RCC 7860 (cell line): Measurements from ENCODE around the gene PTPRN2.

ENCODE experiments used
- DNase-seq: peaks from one replicate; pipeline ENCODE4 v3.0.0-alpha.2; 2015; ENCODE audit warnings: low spot score
- FAIRE-seq: peaks from 2 replicates; lab custom pipeline; 2012; peaks lifted over from hg19 to GRCh38; lab: Jason Lieb, UNC

The PTPRN2 gene

DNA sequence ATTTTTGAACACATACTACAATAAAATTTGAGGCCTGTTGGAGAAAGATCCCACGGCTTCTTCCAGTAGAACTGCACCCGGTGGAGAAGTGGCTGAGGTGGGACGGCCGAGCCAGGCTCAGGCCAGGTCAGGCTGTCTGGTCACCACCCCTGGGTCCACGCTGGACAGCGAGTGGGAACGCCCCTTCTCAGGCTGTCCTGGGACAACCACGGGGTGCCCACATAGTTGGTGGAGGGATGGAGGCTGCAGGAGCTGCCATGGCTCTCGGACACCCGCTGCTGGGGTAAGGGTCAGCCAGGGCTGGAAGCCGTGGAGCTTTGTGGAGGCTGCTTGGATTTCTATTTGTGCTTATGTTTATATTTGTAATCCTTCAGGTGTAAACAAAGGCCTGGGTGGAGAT, 1044.3 kb downstream of the PTPRN2 start:
- no peak for DNase-seq
- no peak for FAIRE-seq

DNA sequence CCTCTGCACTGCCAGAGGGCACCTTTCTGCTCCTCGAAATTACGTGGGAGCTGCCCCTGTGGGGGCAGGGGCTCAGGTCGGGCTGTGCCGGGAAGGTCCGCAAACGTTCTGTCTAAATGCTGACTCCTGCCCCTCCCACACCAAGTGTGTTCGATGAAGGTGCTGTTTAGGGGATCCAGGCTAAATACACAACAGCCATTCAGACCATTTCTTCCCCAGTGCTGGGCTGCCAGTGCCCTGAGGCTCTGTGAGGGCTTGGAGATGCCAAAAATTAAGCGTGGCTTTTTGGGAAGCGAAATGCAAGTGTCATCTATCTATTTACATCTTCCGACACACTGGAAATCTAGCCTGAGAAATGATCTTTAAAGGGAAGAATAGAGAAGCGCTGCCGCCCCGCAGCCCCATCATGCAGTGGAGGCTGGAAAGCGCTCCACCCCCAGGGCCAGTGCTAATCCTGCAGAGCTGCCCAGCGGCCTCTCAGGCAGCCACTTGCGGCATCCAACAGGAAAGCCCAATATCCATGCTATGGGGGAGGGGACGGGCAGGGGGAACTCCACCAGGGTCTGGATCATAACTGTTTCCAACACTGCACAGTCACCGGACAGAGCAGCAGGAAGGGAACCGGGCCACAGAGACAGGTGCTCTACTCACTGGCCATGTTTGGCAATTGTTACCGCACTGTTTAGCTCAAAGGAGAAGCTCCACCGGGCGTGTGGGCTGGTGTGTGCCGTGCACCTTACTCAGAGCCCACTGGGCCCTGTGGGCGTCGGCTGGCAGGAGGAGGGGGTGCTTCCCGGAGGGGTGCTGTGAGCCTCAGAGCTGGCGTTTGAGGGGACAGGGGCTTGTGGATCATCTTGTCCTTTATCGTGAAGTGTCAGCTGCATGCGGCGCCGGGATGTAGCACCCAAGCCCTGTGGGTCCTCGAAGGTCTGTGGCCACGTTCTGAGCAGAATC, 1045.3 kb downstream of the PTPRN2 start:
- DNase-seq (no peak), FAIRE-seq (no peak)

DNA sequence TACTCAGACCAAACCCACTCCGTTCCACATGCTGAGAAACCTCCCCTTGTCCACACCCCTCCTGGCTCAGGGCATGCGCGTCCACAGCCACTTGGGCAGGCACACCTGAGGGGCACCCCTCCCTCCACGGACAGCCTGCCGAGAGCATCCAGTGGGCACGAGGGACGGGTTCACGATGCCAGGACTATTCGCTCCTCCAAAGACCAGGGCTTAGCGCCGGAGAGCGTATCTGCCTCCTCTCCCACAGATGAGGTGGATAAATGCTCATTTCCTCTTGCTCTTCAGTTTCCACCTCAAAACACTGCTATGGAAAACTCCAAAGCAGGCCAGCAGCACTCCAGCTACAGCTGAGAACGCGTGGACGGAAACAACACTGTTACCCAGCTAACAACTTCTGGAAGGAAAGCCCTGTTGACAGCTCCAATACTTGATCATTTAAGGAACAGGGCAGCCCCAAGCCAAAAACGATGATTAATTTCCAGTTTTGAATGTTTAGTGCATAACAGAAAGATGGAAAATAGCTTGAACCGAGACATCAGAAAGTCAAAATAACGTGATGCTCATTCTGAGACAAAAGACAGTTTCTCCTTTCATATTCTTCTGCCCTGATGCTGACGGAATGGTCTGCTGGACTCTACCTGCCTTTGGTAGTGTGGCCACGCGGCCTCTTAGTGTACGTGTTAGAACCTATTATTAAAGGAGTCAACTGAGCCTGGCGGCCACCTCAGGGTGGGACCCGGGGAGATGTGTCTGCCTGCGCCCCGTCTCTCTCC, 1046.1 kb downstream of the PTPRN2 start:
- DNase-seq (no peak), FAIRE-seq (no peak)

DNA sequence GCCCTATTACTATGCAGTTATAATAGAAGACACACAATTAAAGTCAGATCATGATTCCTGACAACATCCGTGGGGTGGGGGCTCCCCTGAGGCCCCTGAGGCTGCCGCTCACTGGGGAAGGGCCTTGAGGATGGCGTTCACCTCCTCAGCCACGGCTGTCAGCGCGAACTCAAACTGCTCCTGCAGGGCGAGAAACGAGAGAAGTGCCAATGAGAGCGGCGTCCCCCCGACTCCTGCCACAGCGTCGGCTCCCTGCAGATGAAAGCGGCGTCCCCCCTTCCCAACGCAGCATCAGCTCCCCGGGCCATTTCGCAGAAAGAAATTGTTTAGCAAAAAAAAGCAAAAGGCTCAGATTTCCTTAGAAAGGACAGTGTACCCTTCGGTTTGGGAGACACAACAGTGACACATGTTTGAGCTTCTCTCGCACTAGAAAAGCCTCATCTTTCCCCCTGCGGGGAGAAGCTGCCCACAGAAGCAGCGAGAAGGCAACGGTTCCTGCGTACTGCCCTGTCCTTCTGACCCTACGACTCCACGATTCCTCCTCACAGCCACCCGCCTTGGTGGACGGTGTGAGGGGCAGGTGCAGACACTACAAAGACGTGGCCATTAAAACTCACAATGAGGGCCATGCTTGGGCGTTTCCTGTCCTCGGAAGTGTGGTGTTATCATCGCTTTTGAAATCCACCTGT, 1046.9 kb downstream of the PTPRN2 start:
- DNase-seq = no peak
- no peak for FAIRE-seq

DNA sequence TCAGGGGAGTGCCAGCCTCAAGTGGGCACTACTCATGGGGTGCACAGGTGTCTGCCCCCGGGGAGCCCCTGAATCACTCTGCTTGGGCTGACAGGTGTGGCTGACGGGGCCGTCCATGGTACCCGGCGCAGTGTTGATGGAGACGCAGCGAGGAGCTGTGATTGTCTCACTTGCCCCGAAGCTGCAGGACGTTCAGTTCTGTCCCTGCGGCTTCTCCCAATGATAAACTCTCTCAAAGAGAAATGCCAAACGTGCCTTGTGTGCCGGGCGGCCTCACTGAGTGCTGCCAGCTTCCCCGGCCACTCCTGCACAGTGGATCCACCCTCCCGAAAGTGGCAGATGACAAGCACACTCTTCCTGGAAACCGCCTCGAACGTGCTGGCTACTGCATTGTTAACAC, 1047.6 kb downstream of the PTPRN2 start:
- FAIRE-seq = no peak
- DNase-seq = no peak

DNA sequence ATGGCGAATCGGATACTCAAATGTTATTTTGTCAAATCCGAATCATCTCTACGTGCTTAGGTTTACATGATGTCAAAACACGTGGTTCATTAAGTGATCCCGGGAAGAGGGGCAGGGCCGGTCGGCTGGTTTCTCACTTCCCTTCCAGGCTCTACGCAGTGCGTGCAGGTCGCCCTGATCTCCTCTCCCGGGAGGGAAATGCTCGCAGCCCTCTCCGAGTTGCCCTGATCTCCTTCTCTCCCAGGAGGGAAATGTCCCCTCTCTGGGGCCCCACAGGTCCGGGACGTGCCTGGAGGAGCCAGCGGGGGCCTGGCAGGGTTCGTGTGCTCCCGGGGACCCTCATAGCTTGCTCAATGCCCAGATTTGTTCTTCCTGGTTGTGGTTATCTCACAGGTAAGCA, 1048.1 kb downstream of the PTPRN2 start:
- FAIRE-seq (no peak), DNase-seq (no peak)

DNA sequence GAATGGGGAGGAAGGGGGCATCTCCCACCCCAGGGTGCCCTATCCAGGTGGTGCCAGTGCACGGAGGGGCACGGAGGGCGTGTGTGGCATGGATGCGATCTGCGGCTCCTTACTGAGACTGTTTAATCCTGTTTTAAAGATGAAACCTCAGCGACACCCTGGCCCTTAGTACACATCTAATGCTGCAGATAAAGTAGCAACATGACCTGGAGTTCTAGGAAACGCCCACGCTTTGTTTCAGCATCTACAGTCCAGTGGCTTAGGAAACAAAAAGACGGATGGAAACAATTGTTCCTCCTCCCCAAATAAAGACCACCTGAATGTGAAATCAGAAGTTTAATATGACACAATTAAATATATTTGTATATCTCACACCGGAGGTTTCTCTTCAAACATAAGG, 1048.9 kb downstream of the PTPRN2 start:
- DNase-seq (no peak), FAIRE-seq (no peak)

DNA sequence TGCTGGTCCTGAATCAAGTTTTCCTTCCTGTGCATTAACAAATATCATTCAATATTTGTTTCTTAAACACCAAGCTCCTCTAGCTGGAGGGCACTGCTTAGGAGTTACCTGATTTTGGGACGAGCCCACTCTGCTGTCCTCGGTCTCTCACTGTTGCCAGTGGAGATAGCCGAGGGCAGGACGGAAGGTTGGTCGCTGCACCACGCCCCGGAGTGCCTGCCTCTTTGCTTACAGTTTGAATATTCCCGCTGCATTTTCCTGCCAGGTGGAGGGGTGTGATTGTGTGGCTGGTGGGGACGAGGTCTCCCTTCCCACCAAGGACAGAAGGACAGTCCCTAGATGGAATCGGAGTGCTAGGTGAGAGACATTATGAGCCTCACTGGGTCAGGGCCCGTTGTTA, 1049.3 kb downstream of the PTPRN2 start:
- DNase-seq (no peak), FAIRE-seq (no peak)

DNA sequence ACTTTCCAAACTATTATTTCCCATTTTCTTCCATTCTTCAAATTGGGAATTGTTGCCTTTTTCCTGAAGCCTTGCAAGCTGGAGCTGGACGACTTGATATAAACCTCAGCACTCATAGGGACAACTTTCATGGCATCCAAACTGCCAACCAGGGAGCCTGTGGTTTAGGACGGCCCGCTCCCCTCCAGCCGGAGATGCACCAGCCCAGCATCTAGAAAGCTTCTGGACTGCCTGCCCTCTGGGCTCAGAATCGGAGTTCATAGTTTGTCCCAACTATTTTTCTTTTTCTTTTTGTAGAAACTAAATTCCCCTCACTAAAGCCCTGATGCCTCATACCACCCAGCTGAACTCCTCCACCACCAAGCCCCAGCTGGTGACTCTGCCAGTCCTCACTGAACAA, 1050.6 kb downstream of the PTPRN2 start:
- DNase-seq (no peak), FAIRE-seq (no peak)

DNA sequence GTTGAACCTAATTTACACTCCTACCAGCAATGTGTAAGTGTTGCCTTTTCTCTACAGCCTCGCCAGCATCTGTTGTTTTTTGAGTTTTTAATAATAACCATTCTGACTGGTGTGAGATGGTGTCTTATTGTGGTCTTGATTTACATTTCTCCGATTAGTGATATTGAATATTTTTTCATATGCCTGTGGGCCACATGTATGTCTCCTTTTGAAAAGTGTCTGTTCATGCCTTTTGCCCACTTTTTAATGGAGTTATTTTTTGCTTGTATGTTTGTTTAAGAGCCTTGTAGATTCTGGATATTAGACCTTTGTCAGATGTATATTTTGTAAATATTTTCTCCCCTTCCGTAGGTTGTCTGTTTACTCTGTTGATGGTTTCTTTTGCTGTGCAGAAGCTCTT, 1055.6 kb downstream of the PTPRN2 start:
- FAIRE-seq = no peak
- no peak for DNase-seq

DNA sequence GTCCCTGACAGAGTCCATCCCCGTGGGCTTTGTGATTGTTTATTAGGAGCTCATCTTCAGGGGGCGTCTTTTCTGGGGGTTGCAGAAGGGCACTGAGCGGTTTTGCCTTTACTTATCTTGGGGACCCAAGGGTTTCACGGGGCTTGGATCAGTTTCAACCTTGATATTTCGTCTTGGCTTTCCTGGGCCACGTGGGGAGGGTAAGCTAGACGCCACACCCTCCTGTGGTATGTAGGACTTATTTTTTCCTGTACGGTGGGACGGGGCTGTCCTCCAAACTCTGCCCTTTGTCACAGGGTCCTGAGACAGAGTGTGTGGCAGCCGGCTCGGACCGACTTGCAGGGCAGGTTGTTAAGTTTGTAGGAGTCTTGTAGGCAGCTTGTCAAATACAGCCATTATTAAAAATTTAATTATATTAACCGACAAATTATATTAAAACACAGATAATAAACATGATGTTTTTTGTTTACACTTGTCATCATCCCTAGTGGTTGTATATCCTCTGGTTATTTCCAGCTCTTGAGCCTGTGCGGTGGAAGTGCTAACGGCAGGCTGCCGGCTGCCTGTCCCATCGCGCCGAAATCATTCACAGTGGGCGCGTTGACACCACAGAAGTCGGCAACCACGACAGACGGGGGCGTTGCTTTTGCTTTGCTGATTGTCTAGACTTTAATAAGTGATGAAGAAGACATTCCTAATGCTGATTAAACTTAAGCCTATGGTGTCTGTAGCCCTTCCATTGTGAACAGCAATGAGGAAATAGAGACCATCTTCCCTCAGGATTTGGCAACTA, 1057.7 kb downstream of the PTPRN2 start:
- FAIRE-seq = no peak

DNA sequence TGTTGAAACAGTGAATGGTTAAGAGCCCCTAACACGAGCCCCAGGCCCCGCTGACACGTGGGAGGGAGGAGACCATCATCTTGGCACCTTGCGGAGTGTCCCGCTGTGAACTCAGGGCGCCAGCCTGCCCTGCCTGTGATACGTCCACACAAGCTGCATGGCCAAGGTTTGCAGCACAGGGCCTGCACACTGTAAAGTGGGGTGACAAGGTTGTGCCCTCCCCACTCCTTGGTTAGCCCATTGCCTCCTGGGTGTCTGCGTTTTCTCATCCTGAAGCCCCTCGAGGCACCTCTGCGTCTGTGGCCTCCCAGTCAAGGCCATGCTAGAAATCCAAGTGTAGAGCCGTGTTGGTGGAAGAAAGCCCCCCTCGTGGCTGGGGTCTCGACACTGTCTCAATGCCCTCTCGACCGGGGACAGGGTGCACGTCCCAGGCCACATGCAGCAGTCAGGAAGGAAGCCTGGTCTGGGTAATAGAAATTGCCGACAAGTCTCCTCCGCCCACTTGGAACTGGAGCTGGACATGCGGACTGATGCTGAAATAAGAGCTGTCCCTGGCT, 1058.8 kb downstream of the PTPRN2 start:
- DNase-seq (no peak), FAIRE-seq (no peak)

More for the DNA sequence above, 1057.7 kb downstream of the PTPRN2 start:
- DNase-seq = no peak

DNA sequence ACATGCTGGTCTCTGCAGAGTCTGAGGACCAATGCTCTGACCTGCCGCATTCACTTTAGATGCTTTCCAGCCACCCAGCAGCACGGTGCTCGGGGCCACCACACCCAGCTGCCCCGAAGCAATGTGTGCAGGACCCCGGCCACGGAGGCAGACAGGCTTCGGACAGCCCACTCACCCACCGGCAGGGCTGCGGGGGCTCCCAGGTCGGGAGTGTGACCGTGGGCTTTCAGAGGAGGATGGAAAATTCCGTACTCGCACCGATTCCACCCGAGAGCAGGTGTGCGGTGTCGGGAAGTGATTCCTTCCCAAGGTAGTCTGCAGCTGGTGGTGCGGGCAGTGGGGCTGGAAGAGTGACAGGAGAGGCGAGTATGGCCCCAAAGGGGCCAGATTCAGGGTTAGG, 1059.9 kb downstream of the PTPRN2 start:
- FAIRE-seq = no peak
- no peak for DNase-seq

DNA sequence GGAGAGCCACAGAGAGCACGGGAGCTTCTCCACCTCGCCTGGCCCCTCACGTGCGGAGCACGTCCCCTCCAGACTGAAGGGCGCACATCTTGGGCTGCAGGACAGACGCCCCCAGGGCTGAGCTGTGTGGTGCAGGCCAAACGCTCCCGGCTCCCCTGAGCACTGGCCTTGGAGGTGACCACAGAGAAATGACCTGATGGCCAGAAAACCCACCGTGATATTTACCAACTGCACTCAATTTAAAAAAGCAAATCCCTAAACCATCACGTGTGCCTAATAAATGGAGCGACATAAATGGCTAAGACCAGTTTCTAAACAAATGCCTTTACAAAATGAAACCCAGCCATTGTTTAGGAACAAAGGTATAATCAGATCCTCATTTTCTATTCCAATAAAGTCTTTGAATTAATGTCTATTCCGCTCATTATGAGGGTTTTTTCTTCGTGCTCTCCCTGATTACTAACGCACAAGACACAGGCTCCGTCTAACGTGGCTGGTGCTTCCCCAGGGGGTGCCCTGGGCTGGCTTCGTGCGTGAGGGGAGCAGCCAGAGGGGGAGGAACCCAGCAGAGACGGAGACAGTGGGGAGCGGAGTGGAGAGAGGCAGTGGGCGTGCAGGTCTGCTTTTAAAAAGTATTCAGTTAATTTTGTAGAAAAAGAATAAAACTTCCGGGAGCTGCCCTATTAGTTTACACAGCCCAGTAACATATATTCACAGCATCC, 1060.5 kb downstream of the PTPRN2 start:
- no peak for FAIRE-seq
- DNase-seq = no peak

DNA sequence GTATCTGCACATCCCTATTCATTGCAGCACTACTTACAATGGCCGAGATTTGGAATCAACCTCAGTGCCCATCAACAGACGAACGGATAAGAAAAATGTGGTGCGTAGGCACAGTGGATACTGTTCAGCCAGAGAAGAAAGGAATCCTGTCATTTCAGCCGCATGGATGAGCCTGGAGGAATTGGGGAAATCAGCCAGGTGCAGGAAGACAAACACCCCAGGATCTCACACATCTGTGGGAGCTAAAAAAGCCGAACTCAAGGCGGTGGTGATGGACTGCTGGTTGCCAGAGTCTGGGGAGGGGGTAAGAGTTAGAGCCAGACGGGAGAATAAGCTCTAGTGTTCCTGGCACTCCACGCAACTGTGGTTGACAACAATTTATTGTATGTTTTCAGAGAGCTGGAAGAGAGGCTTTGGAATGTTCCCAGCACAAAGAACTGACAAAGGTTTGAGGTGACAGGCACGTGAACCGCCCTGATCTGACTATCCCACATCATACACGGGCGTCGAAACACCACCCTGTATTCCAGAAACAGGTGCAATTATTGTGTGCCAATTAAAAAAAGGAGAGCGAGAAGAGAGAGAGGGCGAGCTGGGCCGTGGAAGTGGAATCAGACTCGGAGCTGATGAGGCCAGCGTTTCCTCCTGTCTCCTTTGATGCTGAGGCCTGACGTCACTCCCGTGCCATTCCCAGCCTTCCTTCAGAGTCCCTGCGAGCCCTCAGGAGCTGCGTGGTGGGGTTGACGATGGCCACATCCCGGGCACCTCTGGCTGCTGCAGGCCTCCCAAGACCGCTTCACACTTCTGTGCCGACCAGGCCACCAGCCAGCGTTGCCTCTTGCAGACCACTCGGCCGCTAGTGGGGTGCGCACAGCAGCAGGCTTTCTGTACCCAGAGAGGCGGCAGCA, 1061.4 kb downstream of the PTPRN2 start:
- FAIRE-seq (no peak), DNase-seq (no peak)

DNA sequence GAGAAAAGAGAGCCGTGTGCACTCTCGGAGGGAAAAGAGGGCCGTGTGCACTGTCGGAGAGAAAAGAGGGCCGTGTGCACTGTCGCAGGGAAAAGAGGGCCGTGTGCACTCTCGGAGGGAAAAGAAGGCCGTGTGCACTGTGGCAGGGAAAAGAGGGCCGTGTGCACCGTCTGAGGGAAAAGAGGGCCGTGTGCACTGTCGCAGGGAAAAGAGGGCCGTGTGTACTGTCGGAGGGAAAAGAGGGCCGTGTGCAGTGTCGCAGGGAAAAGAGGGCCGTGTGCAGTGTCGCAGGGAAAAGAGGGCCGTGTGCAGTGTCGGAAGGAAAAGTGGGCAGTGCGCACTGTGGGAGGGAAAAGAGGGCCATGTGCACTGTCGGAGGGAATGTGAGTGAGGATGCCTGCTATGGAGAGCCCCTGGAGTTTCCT, 1062.1 kb downstream of the PTPRN2 start:
- no peak for DNase-seq
- FAIRE-seq = no peak

DNA sequence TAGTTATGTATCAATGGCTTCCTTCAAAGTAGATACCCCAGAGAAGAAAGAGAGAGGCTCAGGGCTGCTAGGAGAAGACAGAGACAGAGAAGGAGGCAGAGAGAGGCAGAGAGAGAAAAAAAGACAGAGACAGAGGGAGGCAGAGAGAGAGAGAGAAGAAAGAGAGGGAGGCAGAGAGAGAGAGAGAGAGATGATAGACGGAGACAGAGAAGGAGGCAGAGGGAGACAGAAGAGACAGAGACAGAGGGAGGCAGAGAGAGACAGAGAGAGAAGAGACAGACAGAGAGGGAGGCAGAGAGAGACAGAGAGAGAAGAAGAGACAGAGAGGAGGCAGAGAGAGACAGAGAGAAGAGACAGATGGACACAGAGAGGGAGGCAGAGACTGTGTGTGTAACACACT, 1062.9 kb downstream of the PTPRN2 start:
- FAIRE-seq (no peak), DNase-seq (no peak)

DNA sequence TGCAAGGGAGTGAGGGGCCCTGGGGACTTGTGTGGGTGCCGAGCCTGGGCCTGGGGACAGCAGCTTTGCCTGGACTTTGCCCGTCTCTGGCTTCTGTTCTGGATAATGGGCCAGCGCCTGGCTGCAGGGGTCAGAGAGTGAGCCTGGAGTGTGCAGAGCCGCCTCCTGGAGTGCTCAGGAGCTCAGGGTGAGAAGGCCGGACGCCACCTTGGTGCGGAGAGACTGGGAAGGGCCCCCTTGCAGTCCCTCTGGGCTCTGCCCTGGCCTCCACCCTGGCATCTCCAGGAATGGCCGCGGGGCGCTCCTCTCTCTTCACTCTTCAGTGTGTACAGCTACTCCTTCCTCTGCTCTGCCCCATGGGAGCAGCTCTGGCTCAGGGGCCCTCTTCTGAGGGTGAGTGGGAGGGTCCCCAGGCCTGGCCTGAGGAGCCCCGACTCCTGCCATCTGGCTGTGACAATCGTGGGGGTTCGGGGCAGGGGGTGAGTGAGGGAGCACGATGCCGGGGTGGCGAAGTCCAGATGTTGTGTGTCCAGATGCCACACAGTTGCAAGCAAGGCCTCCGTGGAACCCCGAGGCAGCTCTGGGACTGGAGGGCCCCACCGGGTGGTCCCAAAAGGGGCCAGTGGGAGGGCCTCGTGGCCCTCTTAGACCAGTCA, 1063.7 kb downstream of the PTPRN2 start:
- FAIRE-seq = no peak
- no peak for DNase-seq
